Omental fat pad (tissue), 4 donors: ENCODE measurements around the gene NKD2. TPM values are rescaled to one million over a fixed set of nuclear protein-coding genes. Genes with fewer than 3 reads are reported as not detected.

Experiments
- ATAC-seq: fragments of 150-250 bp; one replicate; pipeline ENCODE4 v1.9.1; 2016; ENCODE audit warnings: mild to moderate bottlenecking, moderate library complexity; ENCODE audit not compliant: low FRiP score
- DNase-seq: peaks from one replicate; pipeline ENCODE4 v3.0.0-alpha.2; 2019; ENCODE audit warnings: low spot score
- CTCF ChIP-seq, 3 donors: fragments of 450-650 bp; IDR thresholded peaks; one replicate each; pipeline ENCODE4 v1.5.1; 2016 to 2017; ENCODE audit warnings: antibody characterized with exemption in 3 of 3, mild to moderate bottlenecking in 3 of 3, moderate library complexity in 2 of 3
- total RNA-seq, 4 donors: library from RNA; depleted of rRNA; stranded (reverse); fragments of >200 nt; gene quantifications; one replicate each; pipeline ENCODE4 v1.1.0, GENCODE V29; 2016

NKD2 gene
- total RNA-seq, 4 donors from 2014 or later = 1.1 to 7.1 (median 1.8) TPM

- TF ChIP-seq CTCF (IDR thresholded peaks at IDR 0.05) = no peak
- no peak for DNase-seq
- no peak for ATAC-seq
Observed at GRCh38 chr5:1032011-1032410, 23.4 kb downstream of the NKD2 start.

- ATAC-seq (no peak), DNase-seq (no peak)
- TF ChIP-seq CTCF (IDR thresholded peaks at IDR 0.05) = no peak
Observed at GRCh38 chr5:1032551-1033027, 24.0 kb downstream of the NKD2 start.

GRCh38 chr5:1033178-1033577 lies 24.6 kb downstream of the NKD2 start:
- no peak for TF ChIP-seq CTCF (IDR thresholded peaks at IDR 0.05)
- no peak for DNase-seq
- no peak for ATAC-seq

DNA sequence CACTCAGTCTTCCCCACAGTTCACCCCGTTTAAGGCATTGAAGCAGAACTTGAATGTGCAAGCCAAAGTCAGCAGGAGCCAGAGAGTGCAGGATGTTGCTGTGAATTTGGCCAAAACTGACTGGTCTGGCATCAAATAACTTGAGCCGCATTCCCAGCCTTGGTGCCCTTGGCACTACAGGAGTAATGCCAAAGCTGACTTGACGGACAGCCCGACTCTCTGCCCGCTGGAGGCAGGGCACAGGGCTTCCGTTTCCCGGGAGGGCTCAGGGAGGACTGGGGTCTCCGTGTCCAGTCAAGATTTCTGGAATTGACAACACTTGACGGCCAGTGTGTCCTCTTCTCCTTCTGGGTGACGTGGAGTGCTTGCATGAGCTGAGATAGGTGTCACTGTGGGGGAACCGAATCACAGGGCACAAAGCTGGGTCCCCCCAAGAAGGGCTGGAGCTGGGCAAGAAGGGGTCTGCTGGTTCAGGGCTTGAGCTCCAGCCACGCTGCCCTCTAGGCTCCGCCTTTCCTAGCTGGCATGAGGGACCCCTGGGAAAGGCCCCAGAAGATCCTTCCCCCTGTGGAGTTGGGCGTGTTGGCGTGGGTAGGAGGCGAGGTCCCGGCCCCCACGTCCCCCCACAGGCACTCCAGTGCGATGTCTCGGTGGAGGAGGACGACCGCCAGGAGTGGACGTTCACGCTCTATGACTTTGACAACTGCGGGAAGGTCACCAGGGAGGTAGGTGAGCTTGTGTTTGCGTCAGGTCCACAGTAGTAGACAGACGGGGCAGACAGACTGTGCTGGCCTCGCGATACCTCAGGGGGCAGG lies 25.2 kb downstream of the NKD2 start:
- DNase-seq (no peak), ATAC-seq (no peak)
- no peak for TF ChIP-seq CTCF (IDR thresholded peaks at IDR 0.05)

DNA sequence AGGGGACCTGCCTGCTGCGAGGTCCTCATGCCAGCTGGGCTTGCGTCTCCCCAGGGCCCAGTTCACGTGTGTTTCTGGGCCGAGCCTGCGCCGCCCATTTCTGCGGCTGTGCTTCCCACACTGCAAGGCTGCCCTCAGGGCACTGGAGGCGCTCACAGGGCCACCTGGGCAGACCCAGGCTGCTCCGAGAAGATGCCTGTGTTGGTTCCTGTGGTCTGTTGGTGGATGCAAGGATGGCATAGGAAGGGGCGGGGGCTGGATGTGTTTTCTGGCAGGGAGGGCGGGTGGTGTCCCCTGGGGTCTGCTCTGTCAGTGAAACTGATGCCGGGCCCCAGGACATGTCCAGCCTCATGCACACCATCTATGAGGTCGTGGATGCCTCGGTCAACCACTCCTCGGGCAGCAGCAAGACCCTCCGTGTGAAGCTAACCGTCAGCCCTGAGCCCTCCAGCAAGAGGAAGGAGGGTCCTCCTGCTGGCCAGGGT lies 25.9 kb downstream of the NKD2 start:
- ATAC-seq = no peak
- TF ChIP-seq CTCF (IDR thresholded peaks at IDR 0.05) = no peak
- DNase-seq = no peak

DNA sequence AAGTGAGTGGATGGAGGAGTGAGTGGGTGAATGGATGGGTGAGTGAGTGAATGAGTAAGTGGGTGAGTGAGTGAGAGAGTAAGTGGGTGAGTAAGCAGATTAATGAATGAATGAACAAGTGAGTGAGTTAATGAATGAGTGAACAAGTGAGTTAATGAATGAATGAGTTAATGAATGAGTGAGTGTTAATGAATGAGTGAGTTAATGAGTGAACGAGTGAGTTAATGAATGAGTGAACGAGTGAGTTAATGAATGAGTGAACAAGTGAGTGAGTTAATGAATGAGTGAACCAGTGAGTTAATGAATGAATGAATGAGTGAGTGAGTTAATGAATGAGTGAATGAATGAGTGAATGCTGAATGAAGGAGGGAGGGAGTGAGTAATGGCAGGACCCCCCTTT lies 26.4 kb downstream of the NKD2 start:
- DNase-seq (no peak), ATAC-seq (no peak)
- no peak for TF ChIP-seq CTCF (IDR thresholded peaks at IDR 0.05)
